GM12878 (cell line): ENCODE results near the gene PIAS1. TPM values are rescaled to one million over a fixed set of nuclear protein-coding genes. Genes with fewer than 3 reads are reported as not detected.

Experiments
- BCLAF1 ChIP-seq: fragments of 450-650 bp; IDR thresholded peaks from 2 replicates; pipeline ENCODE4 v1.6.1; 2017; ENCODE audit warnings: antibody characterized with exemption, mild to moderate bottlenecking, moderate library complexity
- BRCA1 ChIP-seq: IDR thresholded peaks from 2 replicates; pipeline ENCODE4 v1.6.1; 2011; ENCODE audit warnings: low read depth, low read length, improper control_type of control experiment
- CEBPZ ChIP-seq: fragments of 150-350 bp; IDR thresholded peaks from 2 replicates; pipeline ENCODE4 v1.6.1; 2016; ENCODE audit warnings: low read depth, low read length
- KAT2A ChIP-seq: conservative IDR thresholded peaks from 2 replicates; pipeline ENCODE4 v1.6.1; 2011; ENCODE audit warnings: low read depth, low read length; ENCODE audit not compliant: control insufficient read depth
- MXI1 ChIP-seq: fragments of 150-350 bp; IDR thresholded peaks from 2 replicates; pipeline ENCODE4 v1.6.1; 2011; ENCODE audit warnings: low read depth, mild to moderate bottlenecking, inconsistent platforms, low read length, improper control_type of control experiment
- RAD21 ChIP-seq: IDR thresholded peaks from 2 replicates; pipeline ENCODE4 v1.6.1; 2011; ENCODE audit warnings: mild to moderate bottlenecking, low read depth, low read length, moderate library complexity; ENCODE audit not compliant: insufficient read depth
- RCOR1 ChIP-seq: conservative IDR thresholded peaks from 2 replicates; pipeline ENCODE4 v1.6.1; 2012; ENCODE audit warnings: low read depth, low read length, improper control_type of control experiment
- RELA ChIP-seq: fragments of 450-650 bp; IDR thresholded peaks from 2 replicates; pipeline ENCODE4 v1.8.0; 2014; ENCODE audit warnings: borderline replicate concordance; ENCODE audit not compliant: partially characterized antibody
- TARDBP ChIP-seq: IDR thresholded peaks from 2 replicates; pipeline ENCODE4 v1.6.1; 2016; ENCODE audit warnings: borderline replicate concordance
- polyA plus RNA-seq, 11 experiments: library from polyadenylated mRNA; depleted of rRNA in 4 of 11; unstranded in 6 of 11; stranded (reverse) in 5 of 11; fragments of >200 nt; fragmentation: Nextera tagmentation in 4 of 11; fragmentation: Illumina TruSeq in 1 of 11; extraction: Ambion mirVana in 4 of 11; extraction: Trizol in 1 of 11; gene quantifications; 1 replicate in 1 of 11; 2 replicates in 10 of 11; pipeline versions ENCODE4 v1.2.1 to v1.2.3, GENCODE V29; 2011 to 2016; ENCODE audit warnings: inconsistent platforms in 2 of 11, missing spikeins in 2 of 11, low read depth in 1 of 11
- total RNA-seq, 4 experiments: library from RNA; depleted of rRNA in 3 of 4; stranded (reverse); fragments of >200 nt in 3 of 4; fragmentation: Illumina TruSeq in 1 of 4; extraction: Trizol in 1 of 4; gene quantifications; 2 replicates each; pipeline versions ENCODE4 v1.2.1 to v1.2.3, GENCODE V29; 2013 to 2021
- TF ChIP-seq, protein P1 (sequence below): fragments of 450-650 bp; IDR thresholded peaks from 2 replicates; pipeline ENCODE4 v1.6.1; 2017; ENCODE audit warnings: mild to moderate bottlenecking, moderate library complexity
- TF ChIP-seq, protein P2 (sequence below): IDR thresholded peaks from 2 replicates; pipeline ENCODE4 v1.6.1; 2012; ENCODE audit warnings: improper control_type of control experiment, low read depth, low read length; ENCODE audit not compliant: insufficient replicate concordance

Gene PIAS1
- total and polyA plus RNA-seq, 10 of the 15 experiments (the other 5 are each of a cell fraction or from before 2014, with no cell fraction given): 20.2 to 96.3 (median 37.0) TPM

- TF ChIP-seq, protein P1, sequence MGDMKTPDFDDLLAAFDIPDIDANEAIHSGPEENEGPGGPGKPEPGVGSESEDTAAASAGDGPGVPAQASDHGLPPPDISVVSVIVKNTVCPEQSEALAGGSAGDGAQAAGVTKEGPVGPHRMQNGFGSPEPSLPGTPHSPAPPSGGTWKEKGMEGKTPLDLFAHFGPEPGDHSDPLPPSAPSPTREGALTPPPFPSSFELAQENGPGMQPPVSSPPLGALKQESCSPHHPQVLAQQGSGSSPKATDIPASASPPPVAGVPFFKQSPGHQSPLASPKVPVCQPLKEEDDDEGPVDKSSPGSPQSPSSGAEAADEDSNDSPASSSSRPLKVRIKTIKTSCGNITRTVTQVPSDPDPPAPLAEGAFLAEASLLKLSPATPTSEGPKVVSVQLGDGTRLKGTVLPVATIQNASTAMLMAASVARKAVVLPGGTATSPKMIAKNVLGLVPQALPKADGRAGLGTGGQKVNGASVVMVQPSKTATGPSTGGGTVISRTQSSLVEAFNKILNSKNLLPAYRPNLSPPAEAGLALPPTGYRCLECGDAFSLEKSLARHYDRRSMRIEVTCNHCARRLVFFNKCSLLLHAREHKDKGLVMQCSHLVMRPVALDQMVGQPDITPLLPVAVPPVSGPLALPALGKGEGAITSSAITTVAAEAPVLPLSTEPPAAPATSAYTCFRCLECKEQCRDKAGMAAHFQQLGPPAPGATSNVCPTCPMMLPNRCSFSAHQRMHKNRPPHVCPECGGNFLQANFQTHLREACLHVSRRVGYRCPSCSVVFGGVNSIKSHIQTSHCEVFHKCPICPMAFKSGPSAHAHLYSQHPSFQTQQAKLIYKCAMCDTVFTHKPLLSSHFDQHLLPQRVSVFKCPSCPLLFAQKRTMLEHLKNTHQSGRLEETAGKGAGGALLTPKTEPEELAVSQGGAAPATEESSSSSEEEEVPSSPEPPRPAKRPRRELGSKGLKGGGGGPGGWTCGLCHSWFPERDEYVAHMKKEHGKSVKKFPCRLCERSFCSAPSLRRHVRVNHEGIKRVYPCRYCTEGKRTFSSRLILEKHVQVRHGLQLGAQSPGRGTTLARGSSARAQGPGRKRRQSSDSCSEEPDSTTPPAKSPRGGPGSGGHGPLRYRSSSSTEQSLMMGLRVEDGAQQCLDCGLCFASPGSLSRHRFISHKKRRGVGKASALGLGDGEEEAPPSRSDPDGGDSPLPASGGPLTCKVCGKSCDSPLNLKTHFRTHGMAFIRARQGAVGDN: peak; percentile 92
- TF ChIP-seq MXI1 (peak; percentile 99), RELA (peak; percentile 60), BRCA1 (no peak), RAD21 (no peak; the same call in 1 of the 2 replicates), CEBPZ (no peak), TARDBP (no peak), BCLAF1 (peak; percentile 62; the same call in 1 of the 2 replicates), KAT2A (no peak), RCOR1 (peak; percentile 25; the same call in 1 of the 2 replicates)
- TF ChIP-seq, protein P2, sequence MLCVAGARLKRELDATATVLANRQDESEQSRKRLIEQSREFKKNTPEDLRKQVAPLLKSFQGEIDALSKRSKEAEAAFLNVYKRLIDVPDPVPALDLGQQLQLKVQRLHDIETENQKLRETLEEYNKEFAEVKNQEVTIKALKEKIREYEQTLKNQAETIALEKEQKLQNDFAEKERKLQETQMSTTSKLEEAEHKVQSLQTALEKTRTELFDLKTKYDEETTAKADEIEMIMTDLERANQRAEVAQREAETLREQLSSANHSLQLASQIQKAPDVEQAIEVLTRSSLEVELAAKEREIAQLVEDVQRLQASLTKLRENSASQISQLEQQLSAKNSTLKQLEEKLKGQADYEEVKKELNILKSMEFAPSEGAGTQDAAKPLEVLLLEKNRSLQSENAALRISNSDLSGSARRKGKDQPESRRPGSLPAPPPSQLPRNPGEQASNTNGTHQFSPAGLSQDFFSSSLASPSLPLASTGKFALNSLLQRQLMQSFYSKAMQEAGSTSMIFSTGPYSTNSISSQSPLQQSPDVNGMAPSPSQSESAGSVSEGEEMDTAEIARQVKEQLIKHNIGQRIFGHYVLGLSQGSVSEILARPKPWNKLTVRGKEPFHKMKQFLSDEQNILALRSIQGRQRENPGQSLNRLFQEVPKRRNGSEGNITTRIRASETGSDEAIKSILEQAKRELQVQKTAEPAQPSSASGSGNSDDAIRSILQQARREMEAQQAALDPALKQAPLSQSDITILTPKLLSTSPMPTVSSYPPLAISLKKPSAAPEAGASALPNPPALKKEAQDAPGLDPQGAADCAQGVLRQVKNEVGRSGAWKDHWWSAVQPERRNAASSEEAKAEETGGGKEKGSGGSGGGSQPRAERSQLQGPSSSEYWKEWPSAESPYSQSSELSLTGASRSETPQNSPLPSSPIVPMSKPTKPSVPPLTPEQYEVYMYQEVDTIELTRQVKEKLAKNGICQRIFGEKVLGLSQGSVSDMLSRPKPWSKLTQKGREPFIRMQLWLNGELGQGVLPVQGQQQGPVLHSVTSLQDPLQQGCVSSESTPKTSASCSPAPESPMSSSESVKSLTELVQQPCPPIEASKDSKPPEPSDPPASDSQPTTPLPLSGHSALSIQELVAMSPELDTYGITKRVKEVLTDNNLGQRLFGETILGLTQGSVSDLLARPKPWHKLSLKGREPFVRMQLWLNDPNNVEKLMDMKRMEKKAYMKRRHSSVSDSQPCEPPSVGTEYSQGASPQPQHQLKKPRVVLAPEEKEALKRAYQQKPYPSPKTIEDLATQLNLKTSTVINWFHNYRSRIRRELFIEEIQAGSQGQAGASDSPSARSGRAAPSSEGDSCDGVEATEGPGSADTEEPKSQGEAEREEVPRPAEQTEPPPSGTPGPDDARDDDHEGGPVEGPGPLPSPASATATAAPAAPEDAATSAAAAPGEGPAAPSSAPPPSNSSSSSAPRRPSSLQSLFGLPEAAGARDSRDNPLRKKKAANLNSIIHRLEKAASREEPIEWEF: no peak
Measured at GRCh38 chr15:68229386-68230156, 175.5 kb downstream of the PIAS1 start, which contains the start of gene CLN6 (continued).
